HepG2 (cell line): Measurements from ENCODE around the gene RAB17. TPM values are rescaled to one million over a fixed set of nuclear protein-coding genes. Genes with fewer than 3 reads are reported as not detected.

Experiments used
- AHR ChIP-seq: IDR thresholded peaks from 2 replicates; pipeline ENCODE4 v1.6.1; 2018; ENCODE audit warnings: missing genetic modification reagents, missing compliant biosample characterization
- CCDC6 ChIP-seq: sonication (generic); formaldehyde crosslinking; IDR thresholded peaks from 2 replicates; pipeline ENCODE4 v1.8.1; 2022; ENCODE audit warnings: mild to moderate bottlenecking, missing genetic modification reagents, moderate library complexity
- DZIP1 ChIP-seq: sonication (generic); formaldehyde crosslinking; IDR thresholded peaks from 2 replicates; pipeline ENCODE4 v1.5.0; 2020; ENCODE audit warnings: mild to moderate bottlenecking, missing genetic modification reagents
- KMT2A ChIP-seq: sonication (generic); formaldehyde crosslinking; IDR thresholded peaks from 2 replicates; pipeline ENCODE4 v1.4.0; 2020; ENCODE audit warnings: missing genetic modification reagents
- MTA3 ChIP-seq: sonication (generic); formaldehyde crosslinking; IDR thresholded peaks from 2 replicates; pipeline ENCODE4 v1.4.0; 2020; ENCODE audit warnings: missing genetic modification reagents
- NFIB ChIP-seq: sonication (generic); formaldehyde crosslinking; IDR thresholded peaks from 2 replicates; pipeline ENCODE4 v1.9.0; 2021; ENCODE audit warnings: missing genetic modification reagents, mild to moderate bottlenecking, borderline replicate concordance
- NFRKB ChIP-seq: fragments of 450-650 bp; IDR thresholded peaks from 2 replicates; pipeline ENCODE4 v1.6.1; 2017
- PATZ1 ChIP-seq: sonication (generic); formaldehyde crosslinking; IDR thresholded peaks from 2 replicates; pipeline ENCODE4 v1.4.0; 2020; ENCODE audit warnings: missing genetic modification reagents
- PHF8 ChIP-seq: sonication (generic); formaldehyde crosslinking; IDR thresholded peaks from 2 replicates; pipeline ENCODE4 v1.5.0; 2020; ENCODE audit warnings: missing genetic modification reagents
- SIX1 ChIP-seq: sonication (generic); formaldehyde crosslinking; IDR thresholded peaks from 2 replicates; pipeline ENCODE4 v1.4.0; 2020; ENCODE audit warnings: missing genetic modification reagents, borderline replicate concordance
- SIX4 ChIP-seq: sonication (generic); formaldehyde crosslinking; IDR thresholded peaks from 2 replicates; pipeline ENCODE4 v1.4.0; 2020; ENCODE audit warnings: missing genetic modification reagents
- TP53 ChIP-seq: sonication (generic); formaldehyde crosslinking; conservative IDR thresholded peaks from 2 replicates; pipeline ENCODE4 v1.4.0; 2020; ENCODE audit warnings: missing genetic modification reagents
- XRCC5 ChIP-seq: fragments of 200-400 bp; formaldehyde crosslinking; optimal IDR thresholded peaks from 2 replicates; pipeline ENCODE3; 2017; ENCODE audit warnings: mild to moderate bottlenecking, low read length
- ZIK1 ChIP-seq: sonication (generic); formaldehyde crosslinking; IDR thresholded peaks from 2 replicates; pipeline ENCODE4 v1.5.0; 2020; ENCODE audit warnings: mild to moderate bottlenecking, low read depth, missing genetic modification reagents, borderline replicate concordance
- ZNF232 ChIP-seq: sonication (generic); formaldehyde crosslinking; IDR thresholded peaks from 2 replicates; pipeline ENCODE4 v1.4.0; 2020; ENCODE audit warnings: missing genetic modification reagents, borderline replicate concordance
- ZNF431 ChIP-seq: sonication (generic); formaldehyde crosslinking; IDR thresholded peaks from 2 replicates; pipeline ENCODE4 v1.9.0; 2022; ENCODE audit warnings: missing genetic modification reagents, low read depth, mild to moderate bottlenecking, borderline replicate concordance
- ZNF441 ChIP-seq: sonication (generic); formaldehyde crosslinking; IDR thresholded peaks from 2 replicates; pipeline ENCODE4 v1.7.0; 2021; ENCODE audit warnings: missing genetic modification reagents, borderline replicate concordance
- ZNF562 ChIP-seq: sonication (generic); formaldehyde crosslinking; IDR thresholded peaks from 2 replicates; pipeline ENCODE4 v1.8.0; 2022; ENCODE audit warnings: missing genetic modification reagents, borderline replicate concordance
- ZNF563 ChIP-seq: sonication (generic); formaldehyde crosslinking; IDR thresholded peaks from 2 replicates; pipeline ENCODE4 v1.8.0; 2022; ENCODE audit warnings: mild to moderate bottlenecking, moderate library complexity, missing genetic modification reagents
- ZNF569 ChIP-seq: sonication (generic); formaldehyde crosslinking; IDR thresholded peaks from 2 replicates; pipeline ENCODE4 v1.5.0; 2020; ENCODE audit warnings: mild to moderate bottlenecking, missing genetic modification reagents, moderate library complexity, borderline replicate concordance
- ZNF891 ChIP-seq: sonication (generic); formaldehyde crosslinking; IDR thresholded peaks from 2 replicates; pipeline ENCODE4 v1.5.0; 2020; ENCODE audit warnings: mild to moderate bottlenecking, missing genetic modification reagents
- ZSCAN29 ChIP-seq: sonication (generic); formaldehyde crosslinking; conservative IDR thresholded peaks from 2 replicates; pipeline ENCODE4 v1.4.0; 2020; ENCODE audit warnings: mild to moderate bottlenecking, missing genetic modification reagents
- polyA plus RNA-seq, 8 experiments: library from polyadenylated mRNA; depleted of rRNA in 3 of 8; stranded (reverse) in 7 of 8; unstranded in 1 of 8; fragments of >200 nt; fragmentation: Illumina TruSeq in 4 of 8; extraction: Trizol in 4 of 8; gene quantifications; 2 replicates each; pipeline versions ENCODE4 v1.2.1 to v1.2.3, GENCODE V29; 2011 to 2016; ENCODE audit warnings: low read depth in 4 of 8, missing spikeins in 1 of 8, mixed read lengths in 1 of 8; ENCODE audit not compliant: insufficient read depth in 1 of 8
- total RNA-seq, 5 experiments: library from RNA; depleted of rRNA; stranded (reverse); fragments of >200 nt; fragmentation: Illumina TruSeq; extraction: Trizol; gene quantifications; 2 replicates each; pipeline ENCODE4 v1.2.3, GENCODE V29; 2016; ENCODE audit warnings: low read depth in 1 of 5

The RAB17 gene
- total and polyA plus RNA-seq, 2 of the 13 experiments (the other 11 are each of a cell fraction or from before 2014, with no cell fraction given), result 68.0 to 124 TPM

DNA sequence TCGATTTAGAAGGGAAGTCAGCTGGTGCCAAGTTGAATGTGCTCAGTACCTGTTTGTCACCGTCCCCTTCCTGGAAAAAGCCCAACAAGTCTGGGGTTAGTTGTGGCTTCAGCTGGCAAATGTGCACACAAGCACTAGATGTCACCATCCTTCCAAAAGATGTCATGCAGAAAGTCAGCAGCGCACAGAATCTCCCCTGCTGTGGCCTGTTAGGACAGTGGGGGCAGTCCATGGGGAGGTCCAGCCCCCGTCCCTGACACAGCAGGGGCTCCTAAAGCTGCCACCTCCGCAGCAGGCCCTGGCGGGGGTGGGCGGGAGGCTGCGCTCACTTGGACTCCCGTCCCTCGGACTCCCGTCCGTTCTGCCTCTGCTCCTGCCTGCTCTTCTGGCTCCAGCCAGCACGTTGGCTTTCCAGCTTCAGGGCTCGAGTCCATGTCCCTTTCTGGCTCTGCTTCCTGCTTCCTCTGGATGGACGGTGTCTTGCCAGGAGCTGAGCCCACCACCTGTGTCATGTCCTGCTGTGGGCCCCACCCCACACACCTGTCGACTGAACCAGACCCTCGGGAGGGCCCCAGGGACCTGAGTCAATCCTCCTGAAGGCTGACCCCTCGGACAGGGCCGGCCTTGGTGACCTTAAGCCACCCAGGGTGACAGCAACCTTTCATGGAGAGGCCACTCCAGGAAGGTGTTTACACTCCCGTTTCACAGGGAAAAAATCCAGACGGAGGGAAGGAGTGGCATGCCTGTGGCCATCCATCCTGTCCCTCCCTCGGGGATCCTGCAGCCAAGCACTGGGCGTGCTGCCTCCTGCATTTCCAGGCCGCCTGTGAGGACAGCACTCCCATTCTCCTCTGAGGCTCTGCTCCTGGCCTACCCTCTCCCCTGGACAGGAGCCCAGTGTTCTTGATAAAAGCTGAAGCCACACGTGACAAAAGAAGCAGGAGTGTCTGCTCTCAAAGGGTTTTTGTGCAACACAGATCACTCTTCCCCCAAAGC is 8.5 kb downstream of the RAB17 start (continued):
- TF ChIP-seq PATZ1 (CRISPR knock-in tag) (peak; percentile 74), AHR (CRISPR knock-in tag) (peak; percentile 48; the same call in 1 of the 2 replicates), ZNF441 (CRISPR knock-in tag) (no peak), TP53 (no peak), PHF8 (CRISPR knock-in tag) (no peak), MTA3 (CRISPR knock-in tag) (no peak), NFRKB (no peak), ZIK1 (CRISPR knock-in tag) (0 out of 2 replicates have a peak, but pooled peaks have one; percentile 51), ZNF431 (CRISPR knock-in tag) (0 out of 2 replicates have a peak, but pooled peaks have one; percentile 17), XRCC5 (no peak), CCDC6 (CRISPR knock-in tag) (no peak), ZNF562 (no peak), KMT2A (CRISPR knock-in tag) (peak; percentile 62; the same call in 1 of the 2 replicates), ZNF563 (0 out of 2 replicates have a peak, but pooled peaks have one; percentile 43), SIX4 (CRISPR knock-in tag) (no peak), ZNF232 (CRISPR knock-in tag) (peak; percentile 59; the same call in 1 of the 2 replicates), ZNF891 (CRISPR knock-in tag) (no peak), SIX1 (CRISPR knock-in tag) (no peak), DZIP1 (CRISPR knock-in tag) (no peak; the same call in 1 of the 2 replicates), ZNF569 (CRISPR knock-in tag) (no peak), ZSCAN29 (0 out of 2 replicates have a peak, but pooled peaks have one; percentile 25), NFIB (CRISPR knock-in tag) (no peak)
